ENCODE measurements around the gene BLNK.

DNA sequence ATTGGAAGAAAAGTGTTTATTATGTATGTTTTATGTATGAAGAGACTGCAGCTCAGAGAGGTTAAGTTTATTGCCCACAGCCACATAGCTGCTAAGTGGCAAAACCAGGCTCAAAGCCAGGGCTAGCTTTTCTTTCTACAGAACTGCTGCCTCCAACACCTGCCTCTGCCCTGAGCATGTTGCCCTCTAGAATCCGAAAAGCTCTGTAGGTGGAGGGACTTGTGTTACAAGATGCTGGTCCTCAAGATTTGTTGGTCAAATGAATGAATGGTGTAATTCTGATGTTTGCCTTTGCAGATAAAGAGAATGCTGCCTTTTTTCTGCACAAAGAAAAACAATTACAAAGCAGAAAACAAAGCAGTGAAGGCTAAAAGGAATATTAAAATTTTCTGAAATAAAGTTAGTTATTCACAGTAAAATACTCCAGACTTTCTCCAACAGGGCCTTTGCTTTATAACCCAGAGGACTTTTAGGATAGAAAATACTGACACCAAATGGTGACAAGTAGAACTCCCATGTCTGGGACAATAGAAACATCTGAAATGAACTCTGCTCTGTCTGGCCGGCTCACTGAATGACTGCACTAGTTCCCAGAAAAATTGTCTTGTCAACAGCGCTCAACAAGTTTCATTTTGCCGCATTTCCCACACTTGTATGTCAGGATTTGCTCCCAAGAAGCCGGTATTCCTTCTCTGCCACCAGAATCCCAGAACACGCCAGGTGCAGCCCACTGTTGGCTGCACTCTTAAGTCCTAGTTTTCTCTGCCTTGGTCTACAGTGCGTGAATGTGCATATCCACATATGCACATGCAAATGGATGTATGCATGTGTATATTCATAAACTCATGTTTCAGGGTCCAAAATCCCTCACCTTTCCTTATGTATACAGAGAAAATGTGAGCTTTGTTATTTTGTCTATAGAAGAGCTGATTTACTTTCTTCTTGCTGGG is 21.9 kb upstream of the BLNK start:
- TF ChIP-seq SIN3A (IDR thresholded peaks at IDR 0.05; ENCODE audit: borderline replicate concordance, insufficient read depth, low read length) = no peak
- TF ChIP-seq, protein P1, sequence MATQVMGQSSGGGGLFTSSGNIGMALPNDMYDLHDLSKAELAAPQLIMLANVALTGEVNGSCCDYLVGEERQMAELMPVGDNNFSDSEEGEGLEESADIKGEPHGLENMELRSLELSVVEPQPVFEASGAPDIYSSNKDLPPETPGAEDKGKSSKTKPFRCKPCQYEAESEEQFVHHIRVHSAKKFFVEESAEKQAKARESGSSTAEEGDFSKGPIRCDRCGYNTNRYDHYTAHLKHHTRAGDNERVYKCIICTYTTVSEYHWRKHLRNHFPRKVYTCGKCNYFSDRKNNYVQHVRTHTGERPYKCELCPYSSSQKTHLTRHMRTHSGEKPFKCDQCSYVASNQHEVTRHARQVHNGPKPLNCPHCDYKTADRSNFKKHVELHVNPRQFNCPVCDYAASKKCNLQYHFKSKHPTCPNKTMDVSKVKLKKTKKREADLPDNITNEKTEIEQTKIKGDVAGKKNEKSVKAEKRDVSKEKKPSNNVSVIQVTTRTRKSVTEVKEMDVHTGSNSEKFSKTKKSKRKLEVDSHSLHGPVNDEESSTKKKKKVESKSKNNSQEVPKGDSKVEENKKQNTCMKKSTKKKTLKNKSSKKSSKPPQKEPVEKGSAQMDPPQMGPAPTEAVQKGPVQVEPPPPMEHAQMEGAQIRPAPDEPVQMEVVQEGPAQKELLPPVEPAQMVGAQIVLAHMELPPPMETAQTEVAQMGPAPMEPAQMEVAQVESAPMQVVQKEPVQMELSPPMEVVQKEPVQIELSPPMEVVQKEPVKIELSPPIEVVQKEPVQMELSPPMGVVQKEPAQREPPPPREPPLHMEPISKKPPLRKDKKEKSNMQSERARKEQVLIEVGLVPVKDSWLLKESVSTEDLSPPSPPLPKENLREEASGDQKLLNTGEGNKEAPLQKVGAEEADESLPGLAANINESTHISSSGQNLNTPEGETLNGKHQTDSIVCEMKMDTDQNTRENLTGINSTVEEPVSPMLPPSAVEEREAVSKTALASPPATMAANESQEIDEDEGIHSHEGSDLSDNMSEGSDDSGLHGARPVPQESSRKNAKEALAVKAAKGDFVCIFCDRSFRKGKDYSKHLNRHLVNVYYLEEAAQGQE (IDR thresholded peaks at IDR 0.05; ENCODE audit: insufficient read depth in 1 of 2, low read depth in 2 of 2, low read length in 2 of 2) = no peak
- TF ChIP-seq TAF1 (IDR thresholded peaks at IDR 0.05; ENCODE audit: borderline replicate concordance, insufficient read depth, low read length) = no peak
